ENCODE data around the gene HIF3A.

HIF3A gene

DNA sequence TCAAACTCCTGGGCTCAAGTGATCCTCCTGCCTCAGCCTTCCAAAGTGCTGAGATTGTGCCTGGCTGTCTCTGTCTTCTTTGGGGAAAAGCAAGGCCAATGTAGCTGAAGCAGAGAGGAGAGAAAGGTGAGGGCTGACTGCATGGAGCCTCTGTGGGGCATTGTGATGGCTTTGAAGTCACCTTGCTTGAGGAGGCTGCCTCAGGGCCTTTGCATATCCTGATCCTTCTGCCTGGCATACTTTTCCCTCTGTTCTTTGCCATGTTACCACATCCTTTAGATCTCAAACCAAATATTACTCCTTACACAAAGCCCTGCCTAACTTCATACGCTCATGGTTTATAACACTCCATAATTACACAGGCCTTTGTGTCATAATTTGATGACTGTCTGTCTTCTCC, 40.6 kb downstream of the HIF3A start:
- DNase-seq: no peak

DNA sequence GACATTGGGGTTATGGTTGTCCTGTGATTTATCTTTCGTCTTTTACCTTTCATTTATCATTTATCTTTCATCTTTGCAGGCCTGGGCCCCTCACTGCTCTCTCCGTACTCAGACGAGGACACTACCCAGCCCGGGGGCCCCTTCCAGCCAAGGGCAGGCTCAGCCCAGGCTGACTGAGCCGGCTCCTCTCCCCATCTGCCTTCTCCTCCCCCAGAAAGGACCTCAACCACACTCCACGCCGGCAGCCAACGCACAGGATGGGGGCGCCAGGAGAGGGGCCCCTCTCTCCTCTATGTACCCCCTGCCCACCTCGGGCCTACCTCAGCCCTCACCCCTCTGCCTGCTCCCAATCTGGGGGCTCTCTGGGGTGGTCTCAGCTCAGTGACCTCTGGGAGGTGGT, 42.6 kb downstream of the HIF3A start:
- no peak for DNase-seq

DNA sequence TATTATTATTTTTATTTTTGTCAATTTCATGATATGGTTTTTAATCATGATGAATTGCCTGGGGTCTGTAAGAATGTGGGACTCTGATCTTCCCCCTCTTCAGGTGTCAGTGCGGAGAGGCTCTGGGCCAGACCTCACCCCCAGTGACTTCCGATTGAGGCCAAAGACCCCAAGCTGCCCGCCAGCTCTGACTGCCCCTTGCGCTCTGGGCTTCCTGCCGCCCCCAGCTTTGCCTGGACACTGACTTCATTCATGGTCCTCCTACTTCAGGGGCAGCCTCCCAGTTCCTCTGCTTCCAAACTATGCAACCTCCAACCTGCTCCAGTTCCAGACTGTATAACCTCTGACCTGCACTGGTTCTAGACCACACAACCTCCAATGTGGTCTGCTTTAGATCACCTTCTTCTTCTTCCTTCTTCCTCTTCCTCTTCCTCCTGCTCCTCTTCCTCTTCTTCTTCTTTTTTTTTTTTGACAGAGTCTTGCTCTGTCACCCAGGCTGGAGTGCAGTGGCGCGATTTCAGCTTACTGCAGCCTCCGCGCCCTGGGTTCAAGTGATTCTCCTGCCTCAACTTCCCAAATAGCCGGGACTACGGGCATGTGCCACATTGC, 43.3 kb downstream of the HIF3A start:
- DNase-seq: no peak

DNA sequence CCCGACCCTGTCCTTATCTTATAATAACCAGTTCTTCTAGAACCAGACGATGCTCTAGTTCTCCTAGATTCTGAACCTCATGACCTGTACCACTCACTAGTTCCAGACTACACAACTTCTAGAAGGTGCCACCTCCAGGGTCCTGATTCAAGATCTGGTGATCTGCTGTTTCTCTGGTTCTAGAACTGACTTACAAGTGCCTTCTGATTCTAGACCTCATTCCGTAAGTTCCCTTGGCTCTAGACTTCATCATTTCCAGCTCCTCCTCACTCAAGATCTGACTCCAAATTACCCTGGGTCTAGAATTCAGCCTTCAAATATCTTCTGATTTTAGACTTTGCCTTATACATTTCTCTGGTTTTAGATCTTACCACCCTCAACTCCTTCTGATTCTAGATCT, 45.1 kb downstream of the HIF3A start:
- DNase-seq: no peak

GRCh38 chr19:46344363-46344762, 47.5 kb downstream of the HIF3A start:
- DNase-seq: no peak

DNA sequence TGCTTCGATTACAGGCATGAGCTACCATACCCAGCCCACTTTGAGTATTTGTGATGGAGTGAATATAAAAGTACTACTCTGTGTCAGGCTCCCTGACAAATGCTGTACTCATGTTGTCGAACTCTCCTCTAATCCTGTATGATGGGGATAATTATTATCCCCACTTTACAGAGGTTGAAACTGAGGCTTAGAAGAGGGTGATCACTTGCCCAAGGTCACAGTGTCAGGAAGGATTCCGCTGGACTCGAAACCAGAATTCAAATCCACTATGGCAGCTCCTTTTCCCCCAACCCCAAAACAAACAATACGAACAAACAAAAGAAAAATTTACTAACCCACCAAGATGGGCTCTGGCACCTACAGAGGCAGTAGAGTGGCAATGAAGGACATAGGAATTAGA, 48.3 kb downstream of the HIF3A start:
- no peak for DNase-seq

DNA sequence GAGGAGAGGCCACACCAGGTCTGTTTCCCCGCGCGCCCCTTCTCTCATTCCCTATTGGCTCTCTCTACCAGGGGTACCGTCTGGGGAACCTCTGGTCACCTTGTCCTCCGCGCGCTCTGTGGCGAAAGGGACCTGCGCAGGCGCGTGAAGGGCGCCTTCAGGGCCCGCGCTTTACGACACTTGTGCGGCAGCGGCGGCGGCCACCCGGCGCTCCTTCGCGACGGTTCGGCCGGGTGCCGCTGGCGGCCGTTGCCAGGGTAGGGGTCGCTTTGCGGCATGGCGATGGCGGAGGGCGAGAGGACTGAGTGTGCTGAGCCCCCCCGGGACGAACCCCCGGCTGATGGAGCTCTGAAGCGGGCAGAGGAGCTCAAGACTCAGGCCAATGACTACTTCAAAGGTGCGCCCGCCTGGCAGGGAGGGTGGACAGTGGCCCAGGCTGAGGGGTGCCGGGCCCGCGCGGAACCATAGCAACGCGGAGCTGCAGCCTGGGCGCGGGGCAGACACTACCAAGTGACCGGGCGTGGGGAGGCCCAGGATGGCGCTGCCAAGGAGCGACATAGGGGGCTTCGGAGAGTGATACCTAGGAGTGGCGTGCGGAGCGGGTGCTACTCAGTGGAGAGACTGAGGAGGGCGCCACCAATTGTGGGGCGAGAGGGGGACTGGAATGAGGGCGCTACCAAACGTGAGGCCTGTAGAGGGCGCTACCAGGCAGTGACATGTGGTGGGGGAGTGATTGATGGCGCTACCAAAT, 50.2 kb downstream of the HIF3A start, which contains the start of gene PPP5C:
Gene PPP5C, plus strand, starts transcription at position 267 of the 751 bp plus-strand sequence. Its CDS starts 10 bp downstream, at position 277.
- peak; percentile 72 for DNase-seq

- DNase-seq: no peak
Observed at GRCh38 chr19:46347572-46347883, 50.7 kb downstream of the HIF3A start.

GRCh38 chr19:46347985-46348384, 51.1 kb downstream of the HIF3A start:
- DNase-seq: no peak

DNA sequence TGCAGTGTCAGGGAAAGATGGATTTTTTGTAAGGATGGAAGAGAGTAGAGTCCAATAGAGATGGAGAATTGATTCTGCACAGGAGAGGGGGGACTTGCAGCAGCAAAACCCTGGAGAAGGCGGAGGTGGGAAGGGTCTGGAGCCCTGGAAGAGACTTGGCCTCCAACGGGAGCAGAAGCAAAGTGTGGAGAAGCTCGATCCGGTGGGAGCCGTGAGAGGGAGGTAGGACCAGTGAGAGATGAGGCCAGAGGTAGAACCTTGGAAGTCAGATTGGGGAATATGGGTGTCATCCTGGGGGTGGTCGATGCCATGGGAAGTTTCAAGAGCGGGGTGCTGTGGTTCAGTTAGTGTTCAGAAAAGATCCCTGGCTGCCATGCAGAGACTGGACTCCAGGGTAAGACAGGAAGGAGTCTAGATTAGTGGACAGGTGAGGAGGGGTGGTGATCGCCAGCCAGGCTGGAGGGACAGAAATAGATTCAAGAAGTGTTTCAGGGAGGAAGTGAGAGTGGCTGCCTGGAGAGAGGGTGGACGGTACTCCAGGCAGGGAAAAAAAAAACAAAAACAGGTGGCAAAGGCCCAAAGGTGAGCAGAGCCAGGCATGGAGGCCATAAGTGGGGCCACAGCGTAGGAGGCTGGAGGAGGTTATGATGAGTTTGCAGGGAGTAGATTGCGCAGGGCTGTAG, 52.6 kb downstream of the HIF3A start:
- no peak for DNase-seq

DNA sequence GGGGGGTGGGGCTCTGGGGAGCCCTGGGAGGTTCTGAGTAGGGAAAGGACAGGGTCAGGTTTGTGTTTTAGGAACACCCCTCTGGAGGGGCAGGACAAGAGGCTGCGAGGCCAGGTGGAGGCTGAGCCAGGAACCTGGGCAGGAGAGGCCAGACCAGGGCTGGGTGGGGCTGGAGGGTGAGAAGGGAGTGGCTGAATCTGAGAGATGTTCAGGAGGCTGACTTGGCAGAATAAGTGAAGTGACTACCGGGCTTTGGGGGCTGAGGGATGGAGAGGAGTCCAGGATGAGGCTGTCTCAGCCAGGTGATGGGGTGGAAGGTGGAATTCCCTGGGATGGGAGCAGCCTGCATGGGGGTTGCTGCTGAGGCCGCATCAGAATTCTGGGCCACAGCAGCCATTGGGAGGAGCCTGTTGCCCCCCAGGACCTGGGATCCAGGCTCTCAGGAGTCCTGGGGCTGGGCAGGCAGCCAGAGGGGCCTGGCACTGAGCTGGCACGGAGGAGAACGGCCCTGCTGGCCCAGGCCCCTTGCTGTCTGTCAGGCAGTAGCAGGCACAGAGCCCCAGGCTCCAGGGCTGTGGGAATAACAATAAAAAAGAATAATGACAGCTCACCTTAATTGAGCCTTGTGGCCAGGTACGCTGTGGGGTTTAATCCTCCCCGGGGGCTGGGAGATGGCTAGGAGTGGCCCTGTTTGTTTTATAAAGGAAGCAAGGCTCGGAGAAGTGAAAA, 53.4 kb downstream of the HIF3A start:
- DNase-seq: no peak

DNA sequence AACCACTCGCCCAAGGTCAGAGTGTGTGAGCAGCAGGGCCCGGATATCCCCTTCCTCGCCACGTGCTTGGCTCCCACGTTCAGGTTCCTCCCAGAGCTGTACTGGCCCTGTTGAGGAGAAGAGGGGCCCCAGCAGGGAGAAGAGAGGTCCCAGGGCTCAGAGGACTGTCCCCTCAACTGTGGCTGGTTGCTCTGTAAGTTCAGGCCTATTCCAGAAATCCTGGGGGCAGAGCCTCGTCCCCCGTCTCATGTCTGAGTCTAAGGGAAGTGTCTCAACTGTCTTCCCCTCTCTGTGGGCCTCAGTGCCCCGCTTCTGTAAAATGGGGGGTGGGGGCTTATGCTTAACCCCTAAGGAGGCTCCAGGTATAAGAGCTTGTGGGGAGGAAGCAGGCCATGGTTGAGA, 53.9 kb downstream of the HIF3A start:
- DNase-seq: no peak

- DNase-seq: no peak
Observed at GRCh38 chr19:46351241-46352041, 54.6 kb downstream of the HIF3A start.

- no peak for DNase-seq
Observed at GRCh38 chr19:46353730-46354528, 57.1 kb downstream of the HIF3A start.

- DNase-seq: no peak
Observed at GRCh38 chr19:46355234-46356148, 58.6 kb downstream of the HIF3A start.

GRCh38 chr19:46356149-46357055, 59.6 kb downstream of the HIF3A start:
- DNase-seq: no peak

DNA sequence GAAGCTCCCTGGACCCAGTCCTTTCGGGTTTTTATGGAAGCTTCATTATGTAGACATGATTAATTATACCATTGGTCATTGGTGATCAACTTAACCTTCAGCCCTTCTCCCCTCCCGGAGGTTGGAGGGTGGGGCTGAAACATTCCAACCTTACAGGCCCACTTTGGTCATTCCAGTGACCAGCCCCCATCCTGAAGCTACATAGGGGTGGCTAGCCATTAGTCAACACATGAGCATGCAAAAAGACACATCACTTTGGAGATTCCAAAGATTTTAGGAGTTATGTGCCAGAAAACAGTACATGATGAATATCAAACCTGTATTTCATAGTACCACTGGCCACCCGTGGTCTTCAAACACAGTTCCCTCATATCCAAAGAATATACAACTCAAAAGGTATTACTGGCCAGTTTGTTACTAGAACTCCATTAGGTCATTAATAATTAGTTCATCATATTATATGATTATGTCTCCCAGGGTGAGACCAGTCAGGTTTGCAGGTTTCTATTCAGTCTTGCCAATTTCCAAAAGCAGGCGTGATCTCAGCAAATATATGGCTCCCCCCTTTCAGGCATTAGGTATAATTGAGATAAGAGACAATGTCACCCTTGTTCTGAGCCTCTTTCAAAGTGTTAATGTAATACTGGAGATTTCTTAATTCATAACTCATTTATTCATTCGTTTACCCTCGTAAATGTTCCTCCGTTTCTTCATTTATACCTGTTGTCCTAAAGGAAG, 61.2 kb downstream of the HIF3A start:
- no peak for DNase-seq

- DNase-seq: no peak
Observed at GRCh38 chr19:46361915-46362314, 65.1 kb downstream of the HIF3A start.

- no peak for DNase-seq
Observed at GRCh38 chr19:46364359-46364758, 67.5 kb downstream of the HIF3A start.
